AG10803 (cell line): ENCODE data around the gene TEX2.

Source experiments
- DNase-seq: peaks from one replicate; pipeline ENCODE4 v3.0.0; 2010; ENCODE audit warnings: low read depth
- H3K4me3 ChIP-seq: 2 replicates; pipeline ENCODE4 v1.5.1; 2011; ENCODE audit warnings: mild to moderate bottlenecking, low read length, control low read depth
- CTCF ChIP-seq: conservative IDR thresholded peaks from 2 replicates; pipeline ENCODE4 v1.5.1; 2011; ENCODE audit warnings: mild to moderate bottlenecking, low read length, control low read depth, inconsistent platforms

TEX2 gene

GRCh38 chr17:64115822-64116534, 147.1 kb downstream of the TEX2 start:
- no peak for TF ChIP-seq CTCF
- no peak overlapping the region for H3K4me3 ChIP-seq
- peak; percentile 80 for DNase-seq

- TF ChIP-seq CTCF: no peak
- peak; percentile 59 for DNase-seq
- H3K4me3 ChIP-seq: no peak overlapping the region
Observed at GRCh38 chr17:64115043-64115698, 147.9 kb downstream of the TEX2 start.

- no peak for TF ChIP-seq CTCF
- no peak for DNase-seq
- no peak overlapping the region for H3K4me3 ChIP-seq
Observed at GRCh38 chr17:64113006-64113405, 150.1 kb downstream of the TEX2 start.

- TF ChIP-seq CTCF: no peak
- H3K4me3 ChIP-seq: no peak overlapping the region
- no peak for DNase-seq
Observed at GRCh38 chr17:64111831-64112230, 151.2 kb downstream of the TEX2 start.

DNA sequence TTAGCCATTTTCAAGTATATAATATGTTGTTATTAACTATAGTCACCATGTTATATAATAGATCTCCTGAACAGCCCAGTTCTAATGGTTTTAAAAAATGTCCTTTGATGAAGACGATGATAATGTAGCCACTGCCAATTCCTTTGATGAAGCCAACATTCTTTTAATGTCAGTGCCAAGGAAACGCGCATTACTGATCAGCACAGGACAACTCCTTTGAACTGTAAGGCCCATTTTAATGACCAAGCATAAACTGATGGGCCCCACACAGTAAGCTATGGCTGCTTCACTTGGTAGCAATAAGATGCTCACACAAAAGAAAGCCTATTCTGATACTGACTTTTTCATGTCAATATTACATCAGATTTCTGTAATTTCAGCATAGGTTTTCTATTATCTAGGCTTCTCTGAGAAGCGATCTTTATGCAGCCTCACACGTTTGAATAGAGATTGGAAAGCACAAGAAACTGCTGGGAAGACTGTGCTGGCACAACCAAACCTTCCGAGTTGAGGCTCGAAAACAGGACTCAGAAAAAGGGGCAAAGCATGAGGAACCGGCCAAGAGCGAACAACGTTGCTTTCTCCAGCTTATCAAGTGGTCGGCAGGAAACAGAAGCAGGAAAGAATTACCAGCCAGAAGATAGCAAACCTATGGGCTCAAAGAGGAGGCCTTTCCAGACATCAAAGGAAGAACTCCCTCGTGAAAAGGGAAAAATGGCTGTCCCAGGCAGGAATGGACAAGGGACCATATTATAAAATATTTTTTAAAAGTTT, 152.5 kb downstream of the TEX2 start:
- DNase-seq: no peak

DNA sequence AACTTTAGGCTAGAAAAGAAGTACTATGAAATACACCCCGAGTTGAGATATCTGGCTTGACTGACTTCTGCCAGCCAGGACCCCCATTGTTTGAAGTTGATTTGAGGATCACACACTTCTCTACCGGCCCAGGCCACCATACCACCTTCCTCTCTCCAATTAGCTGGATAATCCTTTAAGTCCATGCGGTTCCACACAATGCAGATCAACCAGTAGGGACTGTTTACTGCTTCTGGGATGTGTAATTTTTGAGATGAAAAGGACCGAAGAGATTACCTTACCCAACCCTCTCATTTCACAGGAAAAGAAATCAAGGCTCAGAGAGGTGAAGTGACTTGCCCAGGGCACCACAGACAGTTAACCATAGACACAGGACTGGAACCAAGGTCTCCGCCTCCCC, 153.7 kb downstream of the TEX2 start:
- TF ChIP-seq CTCF: no peak
- DNase-seq: no peak
- no peak overlapping the region for H3K4me3 ChIP-seq

More for the DNA sequence above, 152.5 kb downstream of the TEX2 start:
- TF ChIP-seq CTCF: no peak
- H3K4me3 ChIP-seq: no peak overlapping the region
